Prostate gland (tissue), 2 donors: Measurements from ENCODE around the gene WDR4.

Experiments used
- CTCF ChIP-seq, 4 experiments: fragments of 200-600 bp in 2 of 4; fragments of 450-650 bp in 2 of 4; sonication (generic) in 2 of 4; IDR thresholded peaks; 1 replicate in 3 of 4; 2 replicates in 1 of 4; pipeline ENCODE4 v1.5.1; 2016 to 2019; ENCODE audit warnings: antibody characterized with exemption in 4 of 4, mild to moderate bottlenecking in 2 of 4, moderate library complexity in 2 of 4
- POLR2A ChIP-seq: fragments of 450-650 bp; IDR thresholded peaks from one replicate; pipeline ENCODE4 v1.6.1; 2016; ENCODE audit warnings: antibody characterized with exemption, mild to moderate bottlenecking
- POLR2AphosphoS5 ChIP-seq: sonication (generic); formaldehyde crosslinking; IDR thresholded peaks from one replicate; pipeline ENCODE4 v1.6.1; 2017; ENCODE audit warnings: antibody characterized with exemption

DNA sequence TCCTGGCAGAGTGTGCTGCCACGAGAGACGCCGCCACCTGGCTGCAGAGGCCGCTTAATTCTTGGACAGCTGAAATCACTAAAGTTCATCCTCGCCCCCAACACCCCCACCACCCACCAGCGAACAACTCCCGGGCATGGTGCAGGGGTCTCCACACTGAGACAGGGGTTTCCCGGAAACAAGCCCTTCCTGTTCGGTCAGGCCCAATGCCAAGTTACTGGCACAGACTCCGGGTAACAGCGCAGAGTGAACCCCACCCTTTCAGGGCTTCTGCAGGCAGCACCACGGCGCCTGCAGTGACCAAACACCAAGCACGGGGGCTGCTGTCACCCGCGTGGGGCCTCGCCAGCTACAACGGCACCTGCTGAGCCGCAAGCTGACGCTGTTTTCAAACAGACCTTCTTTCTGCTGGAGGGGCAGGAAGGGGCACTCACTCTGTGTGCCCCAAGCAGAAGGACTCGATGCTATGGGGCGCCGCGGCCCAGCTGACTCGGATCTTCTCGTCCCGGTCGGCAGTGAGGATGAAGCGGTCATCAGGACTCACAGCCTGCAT lies 17.4 kb downstream of the WDR4 start:
- TF ChIP-seq CTCF (IDR thresholded peaks at IDR 0.05) (no peak), POLR2A (no peak), POLR2AphosphoS5 (no peak)
